Posterior cingulate gyrus (tissue), 11 donors: Measurements from ENCODE around the gene NME4.
"Not testable (repeated sequence)": the region's sequence is repeated elsewhere in the genome, so short reads cannot be mapped to it uniquely, and the experiment has no call there.

ENCODE experiments used
- DNase-seq, 10 donors: peaks; one replicate each; pipeline versions ENCODE4 v3.0.0 to v3.0.0-alpha.2; 2020 to 2021; ENCODE audit warnings: mixed read lengths in 3 of 10
- intact Hi-C: fragments of 100-400 bp; cut with DNase I; formaldehyde crosslinking; loops from one replicate; pipeline ENCODE4 v1.15.1; 2023

The NME4 gene

DNA sequence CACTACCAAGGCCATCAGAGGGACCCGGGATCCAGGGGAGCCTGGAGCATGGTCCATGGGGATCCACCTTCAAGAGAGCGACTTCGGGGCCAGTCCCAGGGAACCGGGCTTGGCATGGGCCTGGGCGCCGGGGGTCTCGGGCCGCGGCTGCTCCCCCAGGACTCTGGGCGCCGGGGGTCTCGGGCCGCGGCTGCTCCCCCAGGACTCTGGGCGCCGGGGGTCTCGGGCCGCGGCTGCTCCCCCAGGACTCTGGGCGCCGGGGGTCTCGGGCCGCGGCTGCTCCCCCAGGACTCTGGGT, 34.3 kb upstream of the NME4 start:
- DNase-seq, intact Hi-C loops: not testable (repeated sequence)

DNA sequence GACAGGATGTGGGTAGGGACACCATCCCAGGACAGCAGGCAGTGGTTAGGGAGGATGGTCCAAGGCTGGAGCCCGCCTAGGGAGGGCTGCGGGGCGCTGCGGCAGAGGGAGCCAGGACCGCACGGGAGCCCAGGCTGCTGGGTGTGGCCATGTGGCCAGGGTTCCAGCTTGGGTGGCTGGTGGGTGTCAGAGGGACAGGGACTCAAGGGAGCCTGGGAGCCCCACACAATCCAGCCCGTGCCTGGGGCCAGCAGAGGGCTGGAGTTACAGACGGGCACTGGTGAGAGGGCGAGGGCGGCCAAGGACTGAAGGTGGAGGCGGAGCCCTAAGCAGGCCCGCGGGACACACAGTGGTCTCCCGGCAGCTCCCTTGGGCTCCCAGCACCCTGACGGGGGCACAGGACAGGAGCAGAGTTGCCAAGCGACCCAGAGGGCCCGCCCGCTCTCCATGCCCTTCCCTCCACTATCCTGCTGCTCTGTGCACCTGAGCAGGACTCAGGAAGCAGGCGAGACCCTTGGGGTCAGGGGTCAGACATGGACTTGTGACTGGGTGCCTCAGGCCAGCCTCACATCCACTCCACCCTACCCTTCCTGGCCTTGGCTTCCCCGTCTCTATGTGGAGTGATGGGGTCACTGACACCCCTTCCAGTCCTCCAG, 33.8 kb upstream of the NME4 start:
- peak in 1 of 10 donors; percentile 80 for DNase-seq
- intact Hi-C loops = no loop called here

DNA sequence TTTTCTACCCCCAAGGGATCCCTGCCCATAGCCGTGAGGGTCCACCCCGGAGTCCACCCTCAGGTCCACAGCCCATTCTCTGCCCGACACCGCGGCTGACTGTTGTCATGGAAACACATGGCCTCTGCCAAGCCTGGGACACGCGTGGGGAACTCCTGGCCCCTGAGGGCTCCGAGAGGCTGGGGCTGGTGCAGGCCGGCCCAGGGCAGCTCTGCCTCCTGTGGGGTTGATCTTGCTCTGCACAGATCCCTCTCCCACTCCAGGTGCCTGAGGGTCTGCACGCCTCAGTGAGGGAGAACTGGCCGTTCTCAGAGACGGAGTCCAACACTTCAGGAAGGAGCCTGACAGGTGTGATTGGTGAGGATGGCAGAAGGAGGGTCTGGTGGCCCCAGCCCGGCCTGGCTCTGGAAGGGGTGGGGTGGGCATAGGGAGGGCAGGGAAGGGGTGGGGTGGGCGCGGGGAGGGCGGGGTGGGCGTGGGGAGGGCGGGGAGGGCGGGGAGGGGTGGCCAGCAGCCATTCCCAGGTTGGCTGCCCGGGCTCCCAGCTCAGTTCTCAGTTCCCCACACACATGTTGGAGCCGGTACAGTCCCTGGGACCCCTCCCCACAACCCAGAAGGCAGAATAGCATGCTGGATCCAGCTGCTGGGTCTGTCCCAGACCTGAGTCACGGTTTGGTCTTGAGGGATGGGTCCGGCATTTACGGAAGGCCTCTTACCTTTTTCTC, 33.1 kb upstream of the NME4 start:
- DNase-seq = peak in 1 of 10 donors; percentile 76
- intact Hi-C loops = no loop called here

DNA sequence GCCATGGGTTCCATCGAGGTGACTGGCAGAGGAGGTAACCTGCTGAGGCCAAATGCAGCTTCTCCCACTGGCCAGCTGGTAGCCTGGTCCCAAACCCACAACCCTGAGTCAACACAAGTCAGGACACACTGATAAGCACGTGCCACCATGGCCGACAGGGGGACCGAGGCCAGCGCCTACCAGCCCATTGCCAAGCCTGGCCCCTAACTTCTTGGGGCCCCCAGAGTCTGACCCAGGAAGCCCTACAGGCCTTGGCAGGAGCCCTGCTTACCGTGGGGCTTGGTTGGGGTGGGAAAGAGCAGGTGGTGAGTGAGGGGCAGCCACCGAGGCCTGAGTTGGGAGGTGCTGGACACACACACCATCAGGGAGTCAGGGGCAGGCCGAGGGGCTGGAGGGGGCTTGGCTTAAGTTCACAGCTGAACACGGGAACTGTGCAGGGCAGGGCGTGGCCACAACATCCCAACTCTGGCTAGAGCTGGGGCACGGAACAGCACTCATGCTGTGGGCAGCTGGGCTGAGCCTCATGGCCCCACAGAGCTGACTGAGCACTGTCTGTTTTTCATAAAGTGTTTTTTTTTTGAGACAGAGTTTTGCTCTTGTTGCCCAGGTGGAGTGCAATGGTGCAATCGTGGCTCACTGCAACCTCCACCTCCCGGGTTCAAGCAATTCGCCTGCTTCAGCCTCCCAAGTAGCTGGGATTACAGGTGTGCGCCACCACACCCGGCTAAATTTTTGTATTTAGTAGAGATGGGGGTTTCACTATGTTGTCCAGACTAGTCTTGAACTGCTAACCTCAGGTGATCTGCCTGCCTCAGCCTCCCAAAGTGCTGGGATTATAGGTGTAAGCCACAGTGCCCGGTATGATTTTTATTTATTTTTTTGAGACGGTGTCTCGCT, 32.2 kb upstream of the NME4 start:
- DNase-seq = peak in 1 of 10 donors; percentile 76
- intact Hi-C loops = no loop called here

DNA sequence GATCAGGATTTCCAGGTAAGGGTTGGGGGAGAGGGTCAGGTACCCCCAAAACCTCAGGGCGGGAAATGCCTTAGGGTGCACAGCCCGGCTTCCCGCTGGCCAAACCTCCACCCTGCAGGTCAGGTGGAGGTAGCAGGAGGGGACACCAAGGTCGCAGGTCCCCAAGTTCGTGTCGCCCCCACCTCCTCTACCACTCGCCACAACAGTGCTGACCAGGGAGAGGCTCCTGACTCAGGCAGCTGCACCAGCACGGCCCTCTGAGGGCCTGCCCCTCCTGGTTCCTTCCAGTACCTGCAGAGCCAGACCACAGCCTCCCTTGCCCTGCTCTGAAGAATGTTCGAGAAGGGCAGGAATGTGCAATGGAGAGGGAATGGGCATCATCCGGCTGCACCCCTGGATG, 30.5 kb upstream of the NME4 start:
- no peak for DNase-seq
- intact Hi-C loops = no loop called here

DNA sequence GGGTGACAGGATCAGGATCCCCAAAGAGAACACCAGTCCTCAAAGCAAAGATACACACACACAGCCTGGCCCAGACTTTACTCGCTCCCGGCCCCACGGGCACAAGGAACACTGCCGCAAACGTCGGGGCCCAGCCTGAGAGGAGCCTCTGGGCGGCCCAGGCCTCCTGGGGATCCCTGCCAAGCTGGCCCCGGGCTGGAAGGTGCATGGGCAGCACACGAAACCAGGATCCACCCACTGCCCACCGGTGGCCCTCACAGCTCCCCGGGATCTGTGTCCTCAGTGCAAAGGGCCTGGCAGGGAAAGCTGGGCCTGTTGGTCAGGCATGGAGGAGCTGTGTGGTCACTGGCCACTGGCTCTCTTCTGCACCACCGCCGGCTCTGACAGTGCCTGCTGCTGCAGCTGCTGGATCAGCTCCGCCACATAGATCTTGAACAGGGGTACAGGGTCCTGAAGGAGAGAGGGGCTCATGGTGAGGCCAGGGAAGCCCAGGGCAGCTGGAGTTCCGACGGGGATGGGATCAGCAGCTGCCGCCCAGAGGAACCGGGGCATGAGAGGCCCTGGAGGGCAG, 29.6 kb upstream of the NME4 start:
- intact Hi-C loops = no loop called here
- DNase-seq = no peak

DNA sequence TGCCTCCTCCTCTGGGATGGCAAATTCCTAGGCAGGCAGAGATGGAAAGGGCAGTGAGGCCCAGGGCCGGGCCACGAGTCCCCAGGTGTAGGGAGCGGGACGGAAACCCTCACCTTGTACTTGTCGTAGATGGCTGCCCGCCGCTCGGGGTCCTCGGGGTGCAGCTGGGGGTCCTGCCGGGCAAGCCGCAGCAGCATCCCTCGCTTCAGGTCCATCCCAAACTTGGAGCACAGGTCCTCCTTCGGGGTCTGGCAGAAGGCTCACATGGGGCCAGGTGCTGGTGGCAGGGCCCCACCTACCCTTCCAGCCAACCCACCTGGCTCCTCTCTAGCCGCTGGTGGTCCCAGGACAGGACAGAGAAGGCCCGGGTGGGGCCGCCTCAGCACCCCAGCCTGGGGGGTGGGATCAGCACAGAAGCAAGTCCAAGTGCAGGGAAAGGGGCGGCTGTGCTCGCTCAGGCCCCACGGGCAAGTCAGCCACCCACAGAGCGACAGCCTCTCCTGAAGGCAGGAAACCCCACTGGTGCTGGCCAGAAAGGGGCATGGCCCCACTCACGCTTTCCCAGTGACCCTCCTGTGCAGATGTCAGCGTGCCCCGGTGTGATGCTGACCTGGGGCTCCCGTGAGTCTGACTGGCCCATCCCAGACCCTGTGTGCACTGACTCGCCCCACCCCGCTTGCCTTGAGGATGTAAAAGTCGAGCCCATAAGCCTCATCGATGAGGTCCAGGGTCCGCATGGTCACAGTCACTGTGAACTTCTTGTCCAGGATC, 28.4 kb upstream of the NME4 start:
- DNase-seq = no peak
- intact Hi-C loops = no loop called here

DNA sequence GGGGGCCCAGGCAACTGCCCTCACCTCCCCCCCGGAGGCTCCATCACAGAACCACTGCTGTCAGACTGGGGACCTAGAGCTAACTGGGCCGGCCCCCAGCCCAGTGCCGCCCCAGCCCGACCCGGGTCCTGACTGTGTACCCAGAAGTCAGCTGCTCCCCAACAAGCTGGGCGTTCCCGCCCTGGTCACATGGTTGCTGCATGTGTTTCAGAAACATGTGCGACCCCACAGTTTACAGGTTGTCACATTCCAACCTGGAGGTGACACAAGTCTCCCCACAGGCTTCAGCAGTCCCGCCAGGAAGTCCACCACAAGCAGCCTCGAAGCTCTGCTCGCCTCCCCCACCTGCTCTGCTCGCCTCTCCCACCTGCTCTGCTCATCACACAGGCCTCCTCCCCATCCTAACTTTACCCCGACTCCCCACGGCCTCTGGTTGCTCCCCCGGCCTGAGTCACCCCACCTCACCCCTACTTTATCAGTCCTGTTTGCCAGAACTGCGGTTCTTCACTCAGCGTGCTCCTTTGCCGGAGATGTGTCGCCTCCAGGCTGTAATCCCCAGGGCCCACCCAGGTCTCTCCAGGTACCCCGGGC, 27.6 kb upstream of the NME4 start:
- DNase-seq = no peak
- intact Hi-C loops = no loop called here

DNA sequence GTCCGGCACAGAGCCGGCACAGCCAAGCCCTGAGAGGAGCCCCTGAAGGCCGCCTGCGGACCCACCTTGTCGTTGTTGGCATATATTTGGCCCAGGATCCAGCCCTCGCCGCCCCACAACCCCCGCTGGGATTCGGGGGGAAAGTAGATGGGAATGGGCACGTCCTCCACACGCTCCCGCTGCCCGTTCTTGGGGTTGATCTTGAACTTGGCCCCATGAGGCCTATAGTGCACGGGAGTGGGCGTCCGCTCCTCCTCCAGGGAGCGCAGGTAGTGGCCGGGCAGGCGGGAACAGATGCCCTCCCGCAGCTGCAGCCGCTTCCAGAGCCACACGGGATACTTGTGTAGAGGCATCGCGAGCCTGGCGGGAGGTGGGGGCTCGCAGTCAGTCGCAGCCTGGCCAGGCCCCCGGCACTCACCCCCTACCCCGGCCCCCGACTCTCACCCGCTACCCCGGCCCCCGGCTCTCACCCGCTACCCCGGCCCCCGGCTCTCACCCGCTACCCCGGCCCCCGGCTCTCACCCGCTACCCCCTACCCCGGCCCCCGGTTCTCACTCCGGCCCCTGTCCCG, 27.0 kb upstream of the NME4 start:
- peak in 1 of 10 donors; percentile 83 for DNase-seq
- intact Hi-C loops = no loop called here

DNA sequence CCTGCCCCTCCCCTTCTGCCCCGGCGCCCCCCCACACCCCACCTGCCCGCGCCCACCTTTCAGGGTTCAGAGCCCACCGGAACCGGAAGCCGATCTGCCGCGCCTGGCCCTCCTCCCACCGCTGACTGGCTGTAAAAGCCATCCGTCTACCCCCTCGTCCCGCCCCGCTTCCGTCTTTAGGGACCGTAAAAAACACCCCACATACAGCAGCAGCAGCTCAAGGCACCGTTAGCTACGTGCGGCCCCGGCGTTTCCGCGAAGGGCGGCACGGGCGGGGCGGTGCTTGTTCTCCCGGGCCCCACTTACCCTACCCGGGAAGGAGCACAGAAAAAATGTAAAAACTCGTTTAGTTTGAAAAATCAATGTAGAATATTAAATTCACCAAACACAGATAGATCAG, 26.6 kb upstream of the NME4 start, which contains the start of gene MRPL28:
Gene MRPL28, minus strand, starts transcription at position 96 of the 400 bp plus-strand sequence. CDS start 320 bp downstream, outside the sequence.
- intact Hi-C loops = no loop called here
- peak; percentile 88 to 99 (median 94) for DNase-seq

DNA sequence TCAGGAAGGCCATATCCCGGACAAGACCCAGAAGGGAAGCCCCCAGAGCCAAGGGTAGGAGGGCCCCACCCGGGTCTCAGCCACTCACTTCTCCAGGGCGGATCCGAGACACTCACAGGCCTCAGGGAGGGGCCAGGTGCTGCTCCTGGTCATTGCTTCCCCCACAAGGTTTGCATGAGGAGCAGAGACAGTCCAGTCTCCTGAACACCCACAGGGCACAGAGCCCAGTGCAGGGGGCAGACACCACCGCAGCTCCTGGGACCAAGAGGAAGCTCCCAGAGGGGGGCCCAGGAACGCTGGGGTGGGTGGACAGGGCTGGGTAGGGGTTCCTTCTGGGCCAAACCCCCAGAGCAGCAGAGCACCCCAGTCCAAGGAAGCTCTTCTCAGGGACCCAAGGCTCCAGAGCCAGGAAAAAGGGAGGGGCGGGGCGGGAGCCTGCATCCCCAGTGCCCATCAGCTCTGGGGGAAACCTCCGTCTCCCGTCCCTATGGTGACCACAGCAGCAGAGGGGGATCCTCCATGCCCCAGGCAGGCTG, 26.0 kb upstream of the NME4 start:
- intact Hi-C loops = no loop called here
- DNase-seq = no peak

DNA sequence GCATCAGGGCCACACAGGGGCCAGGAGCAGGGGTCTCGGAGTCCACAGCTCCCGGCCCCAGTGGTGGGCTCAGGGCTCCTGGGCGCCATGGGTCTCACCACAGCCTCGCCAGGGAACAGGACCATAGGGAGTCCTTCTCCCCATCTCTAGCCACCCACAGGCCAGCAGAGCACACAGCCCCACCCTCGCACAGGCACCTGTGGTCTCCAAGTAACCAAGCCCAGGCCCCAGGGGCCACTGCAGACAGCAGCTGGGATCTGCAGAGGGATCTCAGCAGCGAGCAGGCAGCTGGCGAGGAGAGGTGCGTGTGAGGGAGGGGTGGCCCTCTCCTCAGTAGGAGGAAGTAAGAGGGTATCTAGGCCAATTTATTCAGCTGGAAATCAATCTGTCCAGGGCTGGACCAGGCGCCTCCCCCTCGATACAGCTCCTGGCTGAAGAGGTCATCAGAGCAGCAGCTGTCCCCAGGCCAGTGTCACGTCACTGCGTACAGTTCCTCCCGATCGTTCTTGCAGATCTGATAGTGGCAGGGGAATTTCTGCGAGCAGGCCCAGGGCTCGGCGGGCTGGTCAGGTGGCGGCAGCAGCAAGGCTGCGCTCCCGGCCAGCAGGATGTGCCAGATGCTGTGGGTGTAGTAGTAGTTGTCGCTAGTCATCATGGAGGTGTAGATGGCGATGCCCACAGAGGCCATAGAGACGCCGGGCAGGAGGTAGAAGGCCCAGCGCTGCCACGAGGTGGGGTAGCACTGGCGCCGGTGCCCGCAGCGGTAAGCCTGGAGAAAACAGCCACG, 25.3 kb upstream of the NME4 start:
- DNase-seq = peak in 1 of 10 donors; percentile 86
- intact Hi-C loops = no loop called here

DNA sequence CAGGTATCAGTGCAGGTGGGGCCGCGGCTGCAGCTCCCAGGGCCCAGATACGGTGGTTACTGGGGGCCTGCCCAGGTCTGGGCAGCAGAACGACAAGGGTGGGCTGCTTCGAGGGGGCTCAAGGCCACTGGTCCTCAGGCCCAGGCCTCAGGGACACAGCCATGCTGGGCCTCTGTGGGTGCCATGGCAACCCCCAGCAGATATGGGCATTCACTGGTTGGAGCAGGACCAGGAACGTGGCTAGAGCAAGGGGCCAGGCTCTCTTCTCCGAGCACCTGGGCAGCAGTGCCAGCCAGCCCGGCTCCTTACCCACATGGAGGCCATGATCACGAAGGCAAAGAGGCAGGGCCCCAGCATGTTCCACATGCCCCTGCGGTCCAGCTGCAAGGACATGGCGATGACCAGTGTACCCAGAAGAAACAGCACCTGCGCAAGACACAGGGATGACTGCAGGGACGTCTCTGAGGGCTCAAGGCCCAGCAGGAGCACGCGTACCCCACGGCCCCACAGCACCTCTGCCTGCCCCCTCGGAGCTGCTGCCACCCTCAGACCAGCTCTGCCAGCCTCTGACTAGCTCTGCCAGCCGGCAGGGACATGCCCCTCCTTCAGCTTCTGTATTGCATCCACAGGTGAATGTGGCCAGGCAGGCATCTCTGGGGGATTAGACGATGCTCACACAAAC, 24.6 kb upstream of the NME4 start:
- intact Hi-C loops = no loop called here
- no peak for DNase-seq

DNA sequence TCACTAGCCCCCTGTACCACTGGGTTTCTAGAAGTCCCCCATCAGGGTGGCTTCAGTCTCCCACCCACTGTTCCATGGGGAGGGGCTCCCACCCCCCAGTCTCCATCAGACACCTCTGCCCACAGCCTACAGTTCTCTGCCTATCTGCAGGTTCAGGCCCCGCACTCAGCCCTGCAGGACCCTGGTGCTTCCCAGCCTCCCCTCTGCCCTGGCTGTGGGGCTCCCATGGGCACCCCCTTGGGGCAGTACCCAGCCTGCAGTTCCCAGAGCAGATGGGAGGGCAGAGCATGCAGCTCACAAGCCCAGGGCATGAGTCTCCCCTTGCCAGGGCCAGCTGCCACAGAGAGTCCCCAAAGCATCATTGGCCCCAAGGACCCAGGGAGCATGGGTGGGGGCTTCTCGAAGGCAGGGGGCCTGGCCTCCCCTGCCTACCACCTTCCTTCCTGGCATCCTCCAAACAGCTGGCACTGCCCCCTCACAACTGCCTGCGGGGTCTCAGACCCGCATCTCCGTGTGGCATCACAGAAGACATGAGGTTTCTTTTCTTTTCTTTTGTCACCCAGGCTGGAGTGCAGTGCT, 23.9 kb upstream of the NME4 start:
- intact Hi-C loops = no loop called here
- DNase-seq = no peak

DNA sequence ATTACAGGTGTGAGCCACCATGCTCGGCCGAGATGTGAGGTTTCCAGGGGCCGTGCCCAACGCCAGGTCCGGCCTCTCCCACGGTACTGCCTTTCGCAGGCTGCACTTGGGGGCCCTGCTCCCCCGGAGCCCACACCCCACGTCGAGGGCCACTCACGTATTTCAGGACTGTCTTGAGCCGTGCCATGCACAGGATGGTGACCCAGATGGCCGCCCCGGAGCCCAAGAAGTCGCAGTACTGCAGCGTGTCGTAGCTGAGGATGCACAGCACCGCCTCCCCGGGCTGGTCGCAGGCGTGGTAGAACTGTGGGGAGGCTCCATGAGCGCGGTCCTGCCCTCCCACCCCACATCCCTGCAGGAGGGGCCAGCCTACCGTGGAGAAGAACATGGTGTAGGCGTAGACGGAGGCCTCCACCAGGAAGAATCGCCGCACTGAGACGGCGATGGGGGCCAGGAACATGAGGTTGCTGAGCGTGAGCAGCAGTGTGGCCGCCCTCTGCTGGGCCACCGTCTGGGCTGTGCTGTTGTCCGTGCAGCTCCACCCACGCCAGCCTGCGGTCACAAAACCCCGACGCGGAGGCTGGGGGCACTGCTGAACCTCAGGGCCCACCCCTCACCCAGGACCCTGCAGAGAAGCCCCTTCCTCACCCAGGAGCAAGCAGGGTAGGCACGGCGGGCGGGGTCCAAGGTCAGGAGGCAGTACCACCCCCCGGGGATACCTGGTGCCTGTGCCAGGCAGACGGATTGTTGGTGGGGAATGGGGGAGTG, 23.0 kb upstream of the NME4 start:
- peak in 1 of 10 donors; percentile 83 for DNase-seq
- intact Hi-C loops = no loop called here

DNA sequence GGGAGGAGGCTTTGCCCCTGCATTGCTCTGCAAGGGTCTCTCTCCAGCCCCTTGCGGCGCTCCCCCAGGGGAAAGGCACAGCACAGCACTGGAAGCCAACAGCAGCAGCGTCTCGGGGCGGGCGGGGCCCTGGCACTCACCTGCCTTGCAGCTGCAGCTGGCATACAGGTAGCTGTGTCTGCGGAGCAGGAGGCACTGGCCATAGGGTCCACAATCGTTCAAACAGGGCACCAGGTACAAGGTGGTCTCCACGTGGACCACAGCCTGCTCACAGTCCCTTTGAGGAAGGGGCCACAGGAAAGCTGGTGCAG, 22.4 kb upstream of the NME4 start:
- intact Hi-C loops = no loop called here
- no peak for DNase-seq

DNA sequence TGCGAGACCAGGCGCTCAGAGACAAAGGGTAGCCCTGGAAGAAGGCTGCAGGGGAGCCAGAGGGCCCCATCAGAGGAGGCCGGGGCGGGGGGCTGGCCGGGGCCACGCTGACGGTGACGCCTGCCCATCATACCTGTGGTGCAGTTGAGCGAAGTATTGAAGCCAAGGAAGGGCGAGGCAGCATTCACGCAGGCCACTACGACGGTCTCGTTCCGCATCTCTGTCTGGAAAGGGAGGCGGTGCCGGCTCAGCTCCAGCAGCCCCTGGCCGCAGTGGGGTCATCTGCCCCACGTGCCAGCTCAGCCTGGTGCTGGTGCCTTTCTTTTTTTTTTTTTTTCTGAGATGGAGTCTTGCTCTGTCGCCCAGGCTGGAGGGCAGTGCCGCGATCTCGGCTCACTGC, 21.8 kb upstream of the NME4 start:
- no peak for DNase-seq
- intact Hi-C loops = no loop called here
